GM19328 (cell line): ENCODE results near the gene TMEM270.

Experiments
- ATAC-seq: cut with Tn5 transposase; IDR thresholded peaks from one replicate; pipeline ENCODE4 v1.9.1; 2021; ENCODE audit warnings: mild to moderate bottlenecking, moderate library complexity; ENCODE audit not compliant: unreplicated experiment

Gene TMEM270

GRCh38 chr7:73885433-73885974, 24.5 kb downstream of the TMEM270 start:
- ATAC-seq = no peak

- no peak for ATAC-seq
These were observed 25.2 kb downstream of the TMEM270 start for GRCh38 chr7:73885975-73886798.

DNA sequence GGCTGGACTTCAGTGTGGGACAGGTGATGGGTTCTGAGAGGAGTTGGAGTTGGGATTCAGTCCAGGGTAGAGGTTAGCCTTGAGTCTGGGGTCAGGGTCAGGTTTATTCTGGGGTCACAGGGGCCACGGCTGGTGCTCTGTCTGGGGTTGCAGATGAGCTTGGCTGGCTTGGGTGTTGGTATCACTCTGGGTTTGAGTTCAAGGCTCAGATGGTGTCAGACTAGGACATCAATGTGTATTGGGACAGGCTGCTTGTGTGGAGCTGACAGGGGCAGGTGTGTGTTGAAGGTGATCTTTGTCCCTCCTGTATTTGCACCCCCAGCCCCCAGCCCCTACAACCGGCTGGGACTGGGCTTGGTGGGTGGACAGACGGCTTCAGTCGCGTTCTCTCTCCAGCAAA, 26.8 kb downstream of the TMEM270 start:
- no peak for ATAC-seq

GRCh38 chr7:73888959-73889358, 28.0 kb downstream of the TMEM270 start:
- ATAC-seq = no peak

GRCh38 chr7:73890555-73891147, 29.7 kb downstream of the TMEM270 start:
- no peak for ATAC-seq

- ATAC-seq = no peak
These were observed 30.4 kb downstream of the TMEM270 start for GRCh38 chr7:73891178-73891885.

DNA sequence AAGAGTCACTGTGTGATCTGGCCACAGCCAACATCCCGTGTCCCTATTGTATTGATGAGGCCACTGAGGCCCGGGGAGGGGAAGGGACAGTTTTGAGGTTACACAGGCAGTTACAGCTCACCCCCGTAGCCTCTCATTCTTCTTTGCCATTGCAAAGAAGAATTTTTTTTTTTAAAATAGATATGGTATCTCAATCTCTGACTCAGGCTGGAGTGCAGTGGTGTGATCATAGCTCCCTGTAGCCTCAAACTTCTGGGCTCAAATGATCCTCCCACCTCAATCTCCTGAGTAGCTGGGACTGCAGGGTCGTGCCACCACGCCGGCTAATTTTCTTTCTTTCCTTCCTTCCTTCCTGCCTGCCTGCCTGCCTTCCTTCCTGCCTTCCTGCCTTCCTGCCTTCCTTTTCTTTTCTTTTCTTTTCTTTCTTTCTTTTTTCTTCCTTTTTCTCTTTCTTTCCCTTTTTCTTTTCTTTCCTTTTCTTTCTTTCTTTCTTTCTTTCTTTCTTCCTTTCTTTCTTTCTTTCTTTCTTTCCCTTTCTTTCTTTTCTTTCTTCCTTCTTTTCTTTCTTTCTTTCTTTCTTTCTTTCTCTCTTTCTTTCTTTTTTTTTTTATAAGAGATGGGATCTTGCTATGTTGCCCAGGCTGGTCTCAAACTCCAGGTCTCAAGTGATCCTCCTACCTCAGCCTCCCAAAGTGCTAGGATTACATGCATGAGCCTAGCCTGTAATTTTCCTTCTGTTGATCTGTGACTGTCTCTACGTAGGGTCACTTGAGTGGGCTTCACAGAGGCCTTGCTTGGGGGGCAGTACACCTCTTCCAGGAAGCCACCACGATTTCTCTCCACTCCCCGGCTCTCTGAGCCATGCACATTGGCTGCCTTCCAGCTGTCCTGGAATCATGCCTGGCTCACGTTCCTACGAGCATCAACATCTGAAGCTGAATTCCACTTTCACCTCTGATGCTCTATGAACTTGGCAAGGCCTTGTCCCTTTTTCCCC, 31.3 kb downstream of the TMEM270 start:
- ATAC-seq = no peak

DNA sequence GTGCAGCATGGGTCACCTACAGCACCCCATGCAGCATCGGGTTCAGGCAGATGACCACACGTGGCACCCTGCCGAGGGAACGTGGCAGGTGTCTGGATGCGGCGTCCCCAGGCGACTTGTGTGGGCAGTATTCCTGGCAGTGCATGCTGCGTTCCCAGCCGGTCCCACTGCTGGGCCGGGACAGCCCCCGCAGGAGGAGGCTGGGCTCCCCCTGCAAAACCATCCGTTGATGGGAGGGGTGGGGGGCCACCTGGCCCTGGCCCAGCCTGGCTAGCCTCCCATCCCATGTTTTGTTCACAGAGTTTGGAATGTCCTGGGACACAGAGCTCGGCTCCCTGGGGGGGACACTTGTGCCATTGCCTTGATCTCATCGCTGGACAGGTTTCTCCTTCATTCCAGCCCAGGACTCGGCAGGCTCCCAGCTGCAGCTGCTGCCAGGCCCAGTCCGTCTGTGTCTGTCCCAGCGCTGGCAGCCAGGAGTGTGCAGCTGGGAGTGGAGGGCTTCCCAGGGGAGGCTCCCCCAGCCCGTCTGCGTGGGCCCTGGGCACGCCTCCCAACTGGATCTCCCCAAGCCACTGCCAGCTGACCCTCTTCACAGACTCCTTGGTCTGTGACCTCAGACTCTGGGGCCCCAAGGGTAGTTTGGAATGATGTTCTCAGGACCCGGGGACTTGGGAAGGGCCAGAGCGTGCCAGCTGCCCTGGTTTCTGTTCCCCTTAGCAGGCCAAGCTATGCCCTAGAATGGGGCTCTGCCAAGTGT, 32.6 kb downstream of the TMEM270 start:
- ATAC-seq = no peak

GRCh38 chr7:73894166-73894565, 33.2 kb downstream of the TMEM270 start:
- ATAC-seq = no peak

- ATAC-seq = no peak
These were observed 34.0 kb downstream of the TMEM270 start for GRCh38 chr7:73894733-73895551.

GRCh38 chr7:73895626-73896025, 34.7 kb downstream of the TMEM270 start:
- no peak for ATAC-seq

GRCh38 chr7:73896454-73896853, 35.5 kb downstream of the TMEM270 start:
- no peak for ATAC-seq

DNA sequence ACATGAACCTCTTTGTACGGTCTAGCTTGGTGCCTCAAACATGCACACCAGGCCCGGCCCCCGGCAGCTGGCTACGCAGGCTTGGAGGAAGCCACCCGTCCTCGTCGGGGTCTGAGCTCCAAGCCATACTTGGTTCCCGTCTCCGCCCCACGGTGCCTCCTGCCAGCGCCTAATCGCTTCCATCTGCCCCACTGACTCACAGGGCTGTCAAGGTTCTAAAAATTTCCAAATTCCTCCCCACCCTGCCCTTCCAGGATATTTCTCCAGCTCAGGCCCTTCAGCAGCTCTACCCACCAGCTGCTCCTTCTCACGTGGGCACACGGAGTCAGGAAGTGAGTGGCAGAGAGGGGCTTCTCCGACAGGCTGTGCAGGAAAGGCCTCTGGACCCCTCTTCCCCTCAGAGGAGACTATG, 38.8 kb downstream of the TMEM270 start:
- ATAC-seq = no peak

GRCh38 chr7:73900286-73900685, 39.3 kb downstream of the TMEM270 start:
- no peak for ATAC-seq

DNA sequence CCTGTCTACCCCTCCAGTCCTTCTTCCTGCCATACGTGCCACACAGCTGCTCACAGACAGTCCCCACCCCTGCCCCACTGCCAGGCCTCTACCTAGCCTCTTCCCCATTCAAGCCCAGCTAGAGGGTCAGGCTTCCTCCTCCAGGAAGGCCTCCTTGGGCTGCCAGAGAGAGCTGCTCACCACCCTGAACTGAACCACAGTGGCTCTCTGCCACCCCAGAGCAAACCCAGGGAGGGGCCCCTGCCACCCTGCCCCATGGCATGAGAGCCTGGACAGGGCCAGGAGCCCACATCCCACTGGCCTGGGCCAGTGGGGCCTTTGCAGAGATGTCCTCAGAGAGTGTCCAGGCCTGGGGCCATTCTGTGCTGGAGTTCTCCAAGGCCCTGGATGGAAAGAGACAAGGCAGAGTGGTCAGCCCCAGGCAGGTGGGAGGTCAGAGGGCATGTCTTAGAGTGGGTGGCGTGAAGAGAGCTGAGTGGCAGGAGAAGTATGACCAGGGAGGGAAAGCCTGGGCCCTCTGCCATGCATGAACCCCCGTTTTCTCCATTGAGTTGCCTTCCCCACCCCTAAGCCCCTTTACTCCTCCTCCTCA, 40.4 kb downstream of the TMEM270 start:
- ATAC-seq = no peak

DNA sequence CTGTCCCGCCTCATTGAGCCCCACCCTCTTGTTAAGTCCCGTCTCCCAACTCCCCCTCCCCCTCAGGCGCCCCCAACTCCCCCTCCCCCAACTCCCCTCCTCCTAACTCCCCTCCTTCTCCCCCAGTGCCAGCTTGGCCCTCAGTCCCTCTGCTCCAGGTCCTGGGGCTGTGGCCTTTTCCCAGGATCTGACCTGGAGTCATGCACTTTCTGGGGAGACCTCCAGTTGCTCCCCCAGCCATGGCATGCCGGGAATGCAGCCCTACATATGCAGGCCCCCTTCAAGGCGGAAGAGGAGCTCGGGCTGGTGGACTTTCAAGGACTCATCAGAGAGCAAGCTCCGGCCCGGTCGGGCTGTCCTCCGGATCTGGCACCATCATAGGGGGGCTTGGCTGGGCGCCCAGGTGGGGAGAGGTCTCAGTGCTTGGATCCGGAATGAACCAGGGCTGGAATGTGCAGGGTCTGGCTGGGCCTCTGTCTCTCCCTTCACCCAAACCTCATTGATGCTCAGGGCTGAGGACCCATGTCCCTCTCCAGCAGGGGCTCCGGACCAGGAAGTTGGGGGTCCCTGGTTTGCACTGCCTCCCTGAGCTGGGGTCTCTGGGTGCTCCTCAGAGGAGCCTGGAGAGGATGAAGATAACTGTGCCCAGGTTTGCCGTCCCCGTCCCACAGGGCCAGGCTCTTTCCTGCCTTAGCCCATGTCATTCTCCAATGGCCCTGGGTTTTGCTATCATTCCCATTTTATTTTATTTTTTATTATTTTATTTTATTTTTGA, 41.1 kb downstream of the TMEM270 start:
- no peak for ATAC-seq

DNA sequence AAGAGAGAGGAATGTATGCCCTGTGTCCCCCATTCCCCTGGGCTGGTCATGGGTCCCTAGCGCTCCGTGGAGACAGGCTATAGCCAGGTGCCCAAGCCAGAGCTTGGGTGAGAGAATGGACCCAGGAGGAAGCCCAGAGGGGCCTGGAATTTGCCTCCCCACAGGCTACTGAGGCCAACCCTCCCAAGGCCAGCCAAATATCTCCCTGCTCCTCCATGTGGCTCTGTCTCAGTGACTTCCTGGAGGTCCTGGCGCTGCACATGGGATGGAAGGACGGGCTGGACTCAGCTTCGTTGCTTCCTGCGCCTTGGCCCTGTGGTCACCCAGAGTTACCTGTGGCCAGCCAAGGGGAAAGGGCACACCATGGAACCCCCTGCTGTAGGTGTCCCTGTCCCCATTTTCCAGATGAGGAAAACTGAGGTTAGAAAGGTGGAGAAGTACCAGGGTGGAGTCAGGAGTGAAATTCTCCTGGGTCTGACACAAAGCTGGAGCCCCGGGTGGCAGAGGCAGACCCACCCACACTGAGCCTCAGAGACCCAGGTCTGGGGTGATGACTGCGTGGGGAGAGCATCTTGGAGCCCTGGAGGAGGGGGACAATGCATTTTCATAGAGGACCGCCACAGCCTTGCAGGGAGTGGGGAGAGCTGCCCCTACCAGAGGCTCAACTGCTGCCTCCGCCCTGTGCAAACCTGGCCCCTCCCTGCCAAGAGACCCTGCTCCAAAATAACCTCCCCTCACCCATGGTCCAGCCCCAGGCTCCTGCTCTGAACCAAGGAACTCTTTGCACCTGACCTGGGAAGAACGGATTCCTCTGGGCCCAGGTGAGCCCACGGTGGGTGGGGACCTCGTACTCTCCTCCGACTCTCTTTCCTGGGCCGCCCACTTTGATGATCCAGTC, 42.6 kb downstream of the TMEM270 start:
- ATAC-seq = no peak
